ENCODE results near the gene UXS1. TPM values are rescaled to one million over a fixed set of nuclear protein-coding genes. Genes with fewer than 3 reads are reported as not detected.

Gene UXS1
- total RNA-seq, 2 experiments from 2014 or later: 100 to 104 TPM

- Mint-ChIP-seq H3K4me3 (peak overlapping the region; percentile 50), H3K27me3 (no peaks in the 10 kb centered on the region), H3K4me1 (peaks cover 58% of the 10 kb centered on the region), H3K27ac (peak overlapping the region; percentile 76), H3K36me3 (peaks cover 28% of the 10 kb centered on the region), H3K9me3 (peaks cover 2% of the 10 kb centered on the region)
- ATAC-seq (ENCODE audit: low read depth) (no peak), DNase-seq (no peak)
- POLR2A ChIA-PET: interaction anchor here (1.0 kb wide), 1 partner anchor 27 kb away, joined by 4 read pairs; no protein-coding TSS in a partner anchor
Observed at GRCh38 chr2:106165029-106165428, 29.1 kb downstream of the UXS1 start.

DNA sequence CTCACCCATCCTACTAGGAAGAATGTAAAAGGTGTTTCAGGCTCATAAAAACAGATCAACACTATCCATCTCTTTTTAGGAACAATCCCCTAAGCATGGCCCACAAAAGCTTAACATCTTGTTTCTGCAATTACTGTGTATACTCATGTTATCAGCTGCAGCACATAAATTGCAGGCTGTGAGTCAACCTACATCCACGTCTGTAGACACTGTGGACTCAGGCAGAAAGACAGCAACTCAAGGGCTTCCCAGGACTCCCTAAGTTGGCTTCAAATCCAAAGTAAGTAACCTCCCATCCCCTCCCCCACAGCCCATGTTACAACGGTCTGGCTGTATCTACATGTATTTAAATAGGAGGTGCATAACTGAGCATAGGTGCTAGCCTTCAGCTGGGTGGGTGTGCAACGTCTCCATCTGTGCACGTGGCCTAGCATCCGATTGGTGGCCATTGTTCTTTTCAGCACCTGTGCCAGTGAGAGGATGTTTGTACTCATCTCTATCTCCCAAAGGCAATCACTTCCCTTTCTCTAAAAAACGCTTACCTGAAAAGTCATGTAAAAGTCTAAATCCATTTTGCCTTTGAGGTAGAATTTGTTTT lies 30.1 kb downstream of the UXS1 start:
- ATAC-seq (ENCODE audit: low read depth) (no peak), DNase-seq (no peak)
- Mint-ChIP-seq H3K27ac (peak overlapping the region; percentile 76), H3K4me3 (peak overlapping the region; percentile 50), H3K4me1 (peaks cover 60% of the 10 kb centered on the region), H3K27me3 (no peaks in the 10 kb centered on the region), H3K9me3 (peaks cover 2% of the 10 kb centered on the region), H3K36me3 (peaks cover 33% of the 10 kb centered on the region)
- POLR2A ChIA-PET: no interaction called here

GRCh38 chr2:106161938-106162820 lies 31.9 kb downstream of the UXS1 start:
- POLR2A ChIA-PET: interaction anchor here (1.5 to 4.4 kb wide), 2 partner anchors 14 to 31 kb away, joined by 3 to 53 read pairs; partner anchors contain the start of gene UXS1
- Mint-ChIP-seq H3K27me3 (no peaks in the 10 kb centered on the region), H3K36me3 (peaks cover 48% of the 10 kb centered on the region), H3K4me3 (no peak overlapping the region), H3K27ac (peak overlapping the region; percentile 98), H3K4me1 (peaks cover 70% of the 10 kb centered on the region), H3K9me3 (peaks cover 2% of the 10 kb centered on the region)
- DNase-seq (no peak), ATAC-seq (ENCODE audit: low read depth) (no peak)

DNA sequence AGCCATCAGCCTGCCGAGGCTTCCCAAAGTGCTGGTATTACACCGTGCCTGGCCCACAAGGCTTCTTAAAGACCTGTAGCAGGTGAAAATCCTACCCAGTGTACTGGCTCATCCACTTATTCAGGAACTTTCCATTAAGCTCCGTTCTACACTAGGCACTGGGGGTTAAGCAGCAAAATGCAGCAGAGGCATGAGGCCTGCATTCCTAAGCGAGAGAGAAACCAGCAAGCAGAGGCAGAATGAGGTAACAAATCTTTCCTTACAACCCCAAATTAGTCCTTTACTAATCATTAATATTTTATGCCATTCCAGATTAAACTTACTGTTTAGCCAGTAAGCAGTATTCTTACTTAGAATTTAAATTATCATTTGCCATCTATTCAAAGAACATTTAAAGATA lies 32.8 kb downstream of the UXS1 start:
- Mint-ChIP-seq H3K27me3 (no peaks in the 10 kb centered on the region), H3K27ac (peak overlapping the region; percentile 98), H3K4me3 (peak overlapping the region; percentile 91), H3K9me3 (peaks cover 2% of the 10 kb centered on the region), H3K36me3 (peaks cover 49% of the 10 kb centered on the region), H3K4me1 (peaks cover 65% of the 10 kb centered on the region)
- POLR2A ChIA-PET: interaction anchor here (0.8 to 4.8 kb wide), 7 partner anchors 10 to 67 kb away, joined by 3 to 53 read pairs (median 5); partner anchors contain the start of gene UXS1
- ATAC-seq (ENCODE audit: low read depth) (no peak), DNase-seq (no peak)

DNA sequence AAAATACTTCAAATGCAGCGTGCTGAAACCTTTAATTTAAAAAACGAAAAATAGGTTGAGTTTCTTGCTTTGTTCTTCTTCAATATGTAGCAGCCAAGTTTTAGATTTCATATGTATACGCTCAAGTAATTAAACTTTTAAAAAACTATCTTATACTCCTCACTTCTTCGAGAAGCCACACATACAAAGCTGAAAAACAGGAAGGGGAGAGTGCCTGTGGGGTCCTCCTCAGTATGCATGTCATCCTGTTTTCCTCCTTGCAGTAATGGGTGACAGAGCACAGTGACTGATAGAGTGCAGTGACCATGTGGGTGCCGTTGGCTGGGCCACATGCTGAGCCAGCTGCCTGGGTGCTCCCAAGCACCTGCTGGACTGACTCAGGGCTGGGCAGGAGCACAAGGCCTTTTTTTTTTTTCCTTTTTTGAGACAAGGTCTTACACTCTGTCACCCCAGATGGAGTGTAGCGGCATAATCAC lies 33.3 kb downstream of the UXS1 start:
- POLR2A ChIA-PET: interaction anchor here (0.7 to 4.8 kb wide), 18 partner anchors 10 to 415 kb away, joined by 3 to 53 read pairs (median 4); partner anchors contain the start of gene UXS1
- peaks cover 2% of the 10 kb centered on the region for H3K9me3 Mint-ChIP-seq
- H3K4me3 Mint-ChIP-seq: peak overlapping the region; percentile 91
- DNase-seq (peak; percentile 62), ATAC-seq (ENCODE audit: low read depth) (peak; percentile 75)
- peak overlapping the region; percentile 98 for H3K27ac Mint-ChIP-seq
- peaks cover 68% of the 10 kb centered on the region for H3K4me1 Mint-ChIP-seq
- H3K27me3 Mint-ChIP-seq: no peaks in the 10 kb centered on the region
- H3K36me3 Mint-ChIP-seq: peaks cover 54% of the 10 kb centered on the region

DNA sequence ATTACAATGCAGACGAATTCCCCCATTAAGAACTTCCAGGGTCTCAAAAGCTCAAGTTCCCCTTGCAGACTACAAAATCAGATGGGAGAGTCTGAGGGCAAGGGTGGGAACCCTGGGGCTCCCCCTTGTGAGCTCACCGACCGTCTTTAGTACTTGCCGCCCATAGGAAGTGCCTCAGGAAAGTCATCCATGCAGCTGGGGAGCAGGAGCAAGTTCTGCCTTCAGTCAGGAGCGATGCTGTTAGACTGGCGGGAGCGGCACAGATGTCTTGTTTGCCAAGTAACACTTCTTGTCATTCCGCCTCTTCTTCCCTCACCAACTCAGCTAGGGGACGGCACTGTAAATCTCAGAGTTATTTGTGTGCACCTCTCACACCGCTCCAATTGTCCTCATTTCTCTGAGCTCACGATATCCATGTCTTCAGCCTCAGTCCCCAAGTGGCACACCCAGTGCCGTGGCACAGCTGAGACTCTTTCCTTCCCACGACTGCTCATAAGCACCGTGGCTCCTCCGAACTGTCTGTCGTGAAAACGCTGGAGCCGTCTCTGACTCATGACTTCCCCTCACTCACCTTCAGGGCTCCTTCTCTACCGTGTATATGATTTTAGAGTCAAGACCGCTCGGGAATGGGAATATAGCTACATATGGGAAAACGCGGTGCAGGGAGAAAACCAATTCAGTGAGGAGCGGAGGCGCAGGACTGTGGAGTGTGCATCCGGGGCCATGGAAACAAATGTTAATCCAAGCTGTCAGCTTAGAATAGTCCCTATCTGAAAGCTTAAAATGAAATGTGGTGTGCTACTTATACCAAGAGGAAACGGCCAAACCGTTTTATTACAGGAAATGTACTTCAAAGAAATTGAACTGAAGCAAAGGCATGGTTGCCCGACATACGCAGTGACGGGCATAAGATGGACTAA lies 34.0 kb downstream of the UXS1 start:
- peaks cover 60% of the 10 kb centered on the region for H3K36me3 Mint-ChIP-seq
- peaks cover 3% of the 10 kb centered on the region for H3K9me3 Mint-ChIP-seq
- POLR2A ChIA-PET: interaction anchor here (0.7 to 4.8 kb wide), 20 partner anchors 11 to 414 kb away, joined by 3 to 53 read pairs (median 4); partner anchors contain the start of gene UXS1
- ATAC-seq (ENCODE audit: low read depth) (peak; percentile 75), DNase-seq (peak; percentile 67)
- peak overlapping the region; percentile 98 for H3K27ac Mint-ChIP-seq
- peak overlapping the region; percentile 91 for H3K4me3 Mint-ChIP-seq
- peaks cover 65% of the 10 kb centered on the region for H3K4me1 Mint-ChIP-seq
- H3K27me3 Mint-ChIP-seq: no peaks in the 10 kb centered on the region

DNA sequence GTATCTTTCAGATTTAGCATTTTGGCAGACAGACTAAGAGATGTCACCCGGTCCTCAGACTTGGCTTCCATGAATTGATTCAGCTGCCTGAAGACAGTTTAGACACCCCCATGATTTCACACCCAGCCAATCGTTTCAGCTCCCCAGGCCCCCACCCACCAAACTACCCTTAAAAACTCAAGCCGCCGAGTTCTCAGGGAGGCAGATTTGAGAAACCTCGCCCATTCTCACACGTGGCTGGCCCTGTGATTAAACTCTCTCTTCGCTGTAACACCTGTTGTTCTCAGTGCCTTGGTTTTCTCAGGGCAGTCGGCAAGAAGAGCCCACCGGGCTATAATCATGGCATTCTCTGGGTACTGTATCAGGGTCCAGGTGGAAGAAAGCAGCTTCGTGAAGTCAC lies 35.2 kb downstream of the UXS1 start:
- peak overlapping the region; percentile 91 for H3K4me3 Mint-ChIP-seq
- ATAC-seq (ENCODE audit: low read depth) (no peak), DNase-seq (no peak)
- H3K9me3 Mint-ChIP-seq: peaks cover 9% of the 10 kb centered on the region
- no peaks in the 10 kb centered on the region for H3K27me3 Mint-ChIP-seq
- POLR2A ChIA-PET: interaction anchor here (1.4 to 4.8 kb wide), 4 partner anchors 9 to 35 kb away, joined by 4 to 53 read pairs (median 29); partner anchors contain the start of gene UXS1
- peak overlapping the region; percentile 98 for H3K27ac Mint-ChIP-seq
- peaks cover 55% of the 10 kb centered on the region for H3K4me1 Mint-ChIP-seq
- peaks cover 64% of the 10 kb centered on the region for H3K36me3 Mint-ChIP-seq

GRCh38 chr2:106158131-106158530 lies 36.0 kb downstream of the UXS1 start:
- DNase-seq (no peak), ATAC-seq (ENCODE audit: low read depth) (no peak)
- POLR2A ChIA-PET: interaction anchor here (1.0 to 4.8 kb wide), 5 partner anchors 8 to 35 kb away, joined by 3 to 53 read pairs (median 20); partner anchors contain the start of gene UXS1
- Mint-ChIP-seq H3K9me3 (peaks cover 13% of the 10 kb centered on the region), H3K4me1 (peaks cover 52% of the 10 kb centered on the region), H3K36me3 (peaks cover 67% of the 10 kb centered on the region), H3K27ac (peak overlapping the region; percentile 98), H3K27me3 (no peaks in the 10 kb centered on the region), H3K4me3 (peak overlapping the region; percentile 91)

DNA sequence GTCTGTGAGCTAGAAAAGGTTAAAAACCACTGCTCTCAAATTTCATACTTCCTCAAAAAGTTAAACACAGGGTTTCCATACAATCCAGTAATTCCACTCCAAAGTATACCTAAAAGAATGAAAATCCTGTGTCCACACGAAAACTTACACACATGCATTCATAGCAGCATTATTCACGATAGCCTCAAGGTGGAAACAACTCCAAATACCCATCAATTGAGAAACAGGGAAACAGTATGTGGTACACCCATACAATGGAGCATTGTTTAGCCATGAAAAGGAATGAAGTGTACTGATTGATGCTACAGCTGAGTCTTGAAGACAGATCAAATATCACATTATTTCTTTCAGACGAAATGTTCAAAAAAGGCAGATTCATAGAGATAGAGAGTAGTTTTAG lies 36.7 kb downstream of the UXS1 start:
- Mint-ChIP-seq H3K4me1 (peaks cover 52% of the 10 kb centered on the region), H3K27ac (peak overlapping the region; percentile 36), H3K36me3 (peaks cover 69% of the 10 kb centered on the region), H3K9me3 (peaks cover 16% of the 10 kb centered on the region), H3K27me3 (no peaks in the 10 kb centered on the region), H3K4me3 (peak overlapping the region; percentile 62)
- ATAC-seq (ENCODE audit: low read depth) (no peak), DNase-seq (no peak)
- POLR2A ChIA-PET: interaction anchor here (1.0 to 4.8 kb wide), 3 partner anchors 11 to 36 kb away, joined by 3 to 53 read pairs (median 38); partner anchors contain the start of gene UXS1

DNA sequence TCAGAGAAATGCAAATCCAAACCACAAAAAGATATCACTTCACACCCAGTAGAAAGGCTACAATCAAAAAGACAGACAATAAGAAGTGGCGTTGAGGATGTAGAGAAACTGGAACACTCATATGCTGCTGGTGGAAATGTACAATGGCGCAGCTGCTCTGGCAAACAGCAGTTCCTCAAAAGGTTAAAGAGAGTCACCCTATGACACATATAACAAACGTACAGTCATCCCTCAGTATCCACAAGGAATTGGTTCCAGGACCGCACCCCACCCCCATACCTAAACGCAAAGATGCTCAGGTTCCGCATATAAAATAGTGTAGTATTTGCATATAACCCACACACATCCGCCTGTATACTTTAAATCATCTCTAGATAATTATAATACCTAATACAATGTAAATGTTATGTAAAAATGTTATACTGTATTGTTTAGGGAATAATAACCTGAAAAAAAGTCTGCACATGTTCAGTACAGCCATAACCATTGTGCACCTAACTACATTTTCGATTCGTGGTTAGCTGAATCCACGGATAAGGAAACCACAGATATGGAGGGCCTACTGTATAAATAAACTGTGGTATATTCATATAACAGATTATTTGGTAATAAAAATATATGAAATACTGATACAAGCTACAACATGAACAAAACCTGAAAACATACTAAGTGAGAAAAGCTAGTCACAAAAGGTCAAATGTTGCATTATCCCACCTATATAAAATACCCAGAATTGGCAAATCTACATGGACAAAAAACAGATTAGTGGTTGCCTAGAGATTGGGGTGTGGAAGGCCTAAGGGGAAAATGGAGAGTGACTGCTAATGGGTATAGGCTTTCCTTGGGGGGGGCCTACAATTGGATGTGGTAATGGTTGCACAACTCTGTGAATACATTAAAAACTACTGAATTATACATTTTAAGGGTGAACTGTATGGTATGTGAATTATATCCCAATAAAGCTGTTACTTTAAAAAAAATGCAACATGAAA lies 37.5 kb downstream of the UXS1 start:
- POLR2A ChIA-PET: interaction anchor here (4.8 kb wide), 1 partner anchor 17 kb away, joined by 38 read pairs; no protein-coding TSS in a partner anchor
- DNase-seq (no peak), ATAC-seq (ENCODE audit: low read depth) (no peak)
- peaks cover 18% of the 10 kb centered on the region for H3K9me3 Mint-ChIP-seq
- no peak overlapping the region for H3K27ac Mint-ChIP-seq
- peaks cover 74% of the 10 kb centered on the region for H3K36me3 Mint-ChIP-seq
- H3K4me1 Mint-ChIP-seq: peaks cover 51% of the 10 kb centered on the region
- H3K4me3 Mint-ChIP-seq: no peak overlapping the region
- H3K27me3 Mint-ChIP-seq: no peaks in the 10 kb centered on the region

GRCh38 chr2:106153781-106154180 lies 40.3 kb downstream of the UXS1 start:
- no peak overlapping the region for H3K27ac Mint-ChIP-seq
- no peak for ATAC-seq (ENCODE audit: low read depth)
- H3K27me3 Mint-ChIP-seq: no peaks in the 10 kb centered on the region
- H3K36me3 Mint-ChIP-seq: peaks cover 93% of the 10 kb centered on the region
- no peak overlapping the region for H3K4me3 Mint-ChIP-seq
- peaks cover 20% of the 10 kb centered on the region for H3K9me3 Mint-ChIP-seq
- POLR2A ChIA-PET: interaction anchor here (1.1 kb wide), 1 partner anchor 39 kb away, joined by 3 read pairs; no protein-coding TSS in a partner anchor
- peaks cover 44% of the 10 kb centered on the region for H3K4me1 Mint-ChIP-seq
- no peak for DNase-seq

All from activated naive CD8-positive, alpha-beta T cell treated with anti-CD3 and anti-CD28 coated beads, Interleukin-2, amount 10 ng/mL, durations not matched to agents 7 days and 5 days (primary cell).